Endothelial cell (in vitro differentiated cells): Measurements from ENCODE around the gene NAV3. TPM values are rescaled to one million over a fixed set of nuclear protein-coding genes. Genes with fewer than 3 reads are reported as not detected.

Source experiments
- DNase-seq: peaks from one replicate; pipeline ENCODE4 v3.0.0; 2021; ENCODE audit warnings: low spot score
- H3K27ac Mint-ChIP-seq: one replicate; pipeline ENCODE4 v1.8.0; 2021; ENCODE audit warnings: mixed read lengths, inconsistent platforms; ENCODE audit not compliant: unreplicated experiment
- H3K27me3 Mint-ChIP-seq: one replicate; pipeline ENCODE4 v1.8.0; 2021; ENCODE audit warnings: mild to moderate bottlenecking, moderate library complexity, mixed read lengths, inconsistent platforms; ENCODE audit not compliant: unreplicated experiment
- H3K36me3 Mint-ChIP-seq: one replicate; pipeline ENCODE4 v1.8.0; 2021; ENCODE audit warnings: mild to moderate bottlenecking, low read depth, mixed read lengths, inconsistent platforms; ENCODE audit not compliant: unreplicated experiment
- H3K4me1 Mint-ChIP-seq: one replicate; pipeline ENCODE4 v1.8.0; 2021; ENCODE audit warnings: mild to moderate bottlenecking, mixed read lengths, inconsistent platforms; ENCODE audit not compliant: unreplicated experiment
- H3K4me3 Mint-ChIP-seq: one replicate; pipeline ENCODE4 v1.8.0; 2021; ENCODE audit warnings: mild to moderate bottlenecking, mixed read lengths, inconsistent platforms; ENCODE audit not compliant: unreplicated experiment
- H3K9me3 Mint-ChIP-seq: one replicate; pipeline ENCODE4 v1.8.0; 2021; ENCODE audit warnings: mixed read lengths, inconsistent platforms; ENCODE audit not compliant: unreplicated experiment
- total RNA-seq: library from RNA; stranded (reverse); fragmentation: NEBNext Ultra II Directional; extraction: Animal tissue kit (Norgen Biotek cat#: 25700); gene quantifications from one replicate; pipeline ENCODE4 v1.2.1, GENCODE V29; 2021; ENCODE audit not compliant: unreplicated experiment
- TF ChIP-seq, protein P1 (sequence below): fragments of 200-600 bp; sonication (generic); IDR thresholded peaks from one replicate; pipeline ENCODE4 v1.5.0; 2021; ENCODE audit warnings: antibody characterized with exemption; ENCODE audit not compliant: unreplicated experiment

Gene NAV3
- total RNA-seq, 1 donor from 2014 or later, result 20.3 TPM

DNA sequence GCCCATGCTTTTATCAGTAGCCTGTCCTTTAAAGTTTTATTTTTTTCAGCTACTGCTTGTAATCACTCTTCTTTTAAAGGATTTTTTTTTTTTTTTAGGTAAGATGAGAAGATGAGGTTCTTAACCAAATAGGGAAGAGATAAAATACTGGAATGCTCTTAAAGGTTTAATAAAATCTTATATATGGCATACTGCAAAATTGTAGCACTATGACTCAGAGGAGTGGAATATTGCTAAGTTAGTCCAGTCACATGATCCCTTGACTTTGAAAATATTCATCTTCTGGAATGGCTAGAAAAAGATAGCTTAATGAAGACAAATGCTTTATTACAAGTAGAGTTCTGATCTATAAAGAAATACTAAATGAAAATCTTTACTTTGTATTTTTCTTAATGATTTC, 116.6 kb downstream of the NAV3 start:
- Mint-ChIP-seq H3K4me1 (no peaks in the 10 kb centered on the region), H3K27ac (no peak overlapping the region), H3K9me3 (no peaks in the 10 kb centered on the region), H3K36me3 (no peaks in the 10 kb centered on the region), H3K27me3 (no peaks in the 10 kb centered on the region), H3K4me3 (no peak overlapping the region)
- TF ChIP-seq, protein P1, sequence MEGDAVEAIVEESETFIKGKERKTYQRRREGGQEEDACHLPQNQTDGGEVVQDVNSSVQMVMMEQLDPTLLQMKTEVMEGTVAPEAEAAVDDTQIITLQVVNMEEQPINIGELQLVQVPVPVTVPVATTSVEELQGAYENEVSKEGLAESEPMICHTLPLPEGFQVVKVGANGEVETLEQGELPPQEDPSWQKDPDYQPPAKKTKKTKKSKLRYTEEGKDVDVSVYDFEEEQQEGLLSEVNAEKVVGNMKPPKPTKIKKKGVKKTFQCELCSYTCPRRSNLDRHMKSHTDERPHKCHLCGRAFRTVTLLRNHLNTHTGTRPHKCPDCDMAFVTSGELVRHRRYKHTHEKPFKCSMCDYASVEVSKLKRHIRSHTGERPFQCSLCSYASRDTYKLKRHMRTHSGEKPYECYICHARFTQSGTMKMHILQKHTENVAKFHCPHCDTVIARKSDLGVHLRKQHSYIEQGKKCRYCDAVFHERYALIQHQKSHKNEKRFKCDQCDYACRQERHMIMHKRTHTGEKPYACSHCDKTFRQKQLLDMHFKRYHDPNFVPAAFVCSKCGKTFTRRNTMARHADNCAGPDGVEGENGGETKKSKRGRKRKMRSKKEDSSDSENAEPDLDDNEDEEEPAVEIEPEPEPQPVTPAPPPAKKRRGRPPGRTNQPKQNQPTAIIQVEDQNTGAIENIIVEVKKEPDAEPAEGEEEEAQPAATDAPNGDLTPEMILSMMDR, result no peak
- DNase-seq, result no peak

DNA sequence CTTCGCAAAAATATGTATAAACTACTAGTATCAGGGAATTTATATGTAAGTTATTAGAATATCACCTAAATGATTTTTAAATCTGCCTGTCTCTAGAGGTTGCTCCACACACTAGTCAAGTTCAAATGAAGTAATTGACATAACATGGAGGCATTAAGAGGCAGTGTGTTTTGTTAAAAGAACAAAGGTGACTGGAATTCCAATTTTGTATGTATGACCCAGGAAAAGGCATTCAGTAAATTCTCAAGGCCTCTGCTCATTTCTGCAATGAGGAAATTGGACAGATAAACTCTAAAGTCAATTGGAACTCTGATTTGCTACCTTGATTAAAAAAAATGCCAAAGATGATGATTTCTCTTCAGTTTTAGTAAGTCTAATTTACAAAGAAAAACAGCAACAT, 117.1 kb downstream of the NAV3 start:
- no peaks in the 10 kb centered on the region for H3K4me1 Mint-ChIP-seq

DNA sequence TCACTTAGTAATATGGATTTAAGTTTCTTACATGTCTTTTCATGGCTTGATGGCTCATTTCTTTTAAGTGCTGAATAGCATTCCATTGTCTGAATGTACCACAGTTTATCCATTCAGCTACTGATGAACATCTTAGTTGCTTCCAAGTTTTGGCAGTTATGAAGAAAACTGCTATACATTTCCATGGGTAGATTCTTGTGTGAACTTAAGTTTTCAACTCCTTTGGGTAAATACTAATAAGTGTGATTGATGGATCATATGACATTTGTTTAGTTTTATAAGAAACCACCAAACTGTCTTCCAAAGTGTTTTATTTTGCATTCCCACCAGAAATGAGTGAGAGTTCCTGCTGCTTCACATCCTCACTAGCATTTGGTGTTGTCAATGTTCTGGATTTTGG, 119.2 kb downstream of the NAV3 start:
- no peak overlapping the region for H3K4me3 Mint-ChIP-seq
- TF ChIP-seq, protein P1, result no peak
- H3K36me3 Mint-ChIP-seq, result no peaks in the 10 kb centered on the region
- no peaks in the 10 kb centered on the region for H3K9me3 Mint-ChIP-seq
- H3K27ac Mint-ChIP-seq, result no peak overlapping the region
- no peaks in the 10 kb centered on the region for H3K4me1 Mint-ChIP-seq
- DNase-seq, result no peak
- no peaks in the 10 kb centered on the region for H3K27me3 Mint-ChIP-seq

More for the DNA sequence above, 117.1 kb downstream of the NAV3 start:
- DNase-seq, result no peak
- Mint-ChIP-seq H3K36me3 (no peaks in the 10 kb centered on the region), H3K27me3 (no peaks in the 10 kb centered on the region), H3K4me3 (no peak overlapping the region), H3K27ac (no peak overlapping the region), H3K9me3 (no peaks in the 10 kb centered on the region)
- TF ChIP-seq, protein P1, result no peak

DNA sequence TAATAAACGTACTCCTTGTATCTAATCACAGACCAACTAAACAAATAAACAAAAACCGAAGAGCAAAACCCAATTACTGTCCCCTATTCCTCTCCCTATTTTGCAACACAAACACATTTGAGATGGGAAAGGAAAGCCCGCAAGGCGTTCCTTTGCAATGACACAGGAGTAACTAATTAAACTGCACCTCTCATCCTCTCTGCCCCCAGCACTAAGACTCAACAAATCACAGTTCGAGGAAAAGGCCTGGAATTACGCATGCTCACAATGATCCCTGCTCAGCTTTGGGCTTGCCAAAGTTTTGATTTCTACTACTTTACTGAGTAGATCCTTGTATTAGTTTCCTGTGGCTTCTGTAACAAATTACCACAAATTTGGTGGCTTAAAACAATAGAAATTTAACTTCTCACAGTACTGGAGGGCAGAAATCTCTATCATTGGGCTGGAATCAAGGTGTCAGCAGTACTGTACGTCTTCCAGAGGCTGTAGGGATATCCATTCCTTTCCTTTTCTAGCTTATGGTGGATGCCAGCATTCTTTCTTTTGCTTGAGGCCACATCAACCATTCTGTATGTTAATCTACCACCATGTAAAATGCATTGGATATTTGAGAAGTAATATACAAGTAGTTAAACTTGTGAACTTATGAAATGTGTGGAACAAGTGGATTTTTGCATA, 123.0 kb downstream of the NAV3 start:
- Mint-ChIP-seq H3K4me3 (no peak overlapping the region), H3K4me1 (no peaks in the 10 kb centered on the region), H3K27me3 (no peaks in the 10 kb centered on the region), H3K27ac (no peak overlapping the region), H3K36me3 (no peaks in the 10 kb centered on the region), H3K9me3 (no peaks in the 10 kb centered on the region)
- DNase-seq, result no peak
- TF ChIP-seq, protein P1, result no peak

DNA sequence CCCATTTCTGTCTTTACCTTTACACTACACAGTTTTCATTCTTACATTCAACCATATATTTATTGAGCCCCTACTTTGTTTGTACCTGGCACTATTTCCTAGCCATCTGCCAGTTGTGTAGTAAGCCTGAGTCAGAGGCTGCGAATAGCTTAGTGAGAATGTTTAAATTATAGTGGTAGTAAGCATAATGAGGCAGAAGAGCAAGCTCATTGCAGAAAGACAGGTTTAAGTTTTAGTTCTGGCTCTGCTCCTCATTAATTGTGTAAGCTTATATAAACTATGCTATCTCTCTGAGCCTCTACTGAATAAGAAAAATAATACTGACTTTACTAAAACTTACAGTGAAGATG, 123.5 kb downstream of the NAV3 start:
- H3K27me3 Mint-ChIP-seq, result no peaks in the 10 kb centered on the region
- no peak overlapping the region for H3K4me3 Mint-ChIP-seq
- DNase-seq, result no peak
- H3K27ac Mint-ChIP-seq, result no peak overlapping the region
- TF ChIP-seq, protein P1, result no peak
- H3K9me3 Mint-ChIP-seq, result no peaks in the 10 kb centered on the region
- no peaks in the 10 kb centered on the region for H3K36me3 Mint-ChIP-seq
- no peaks in the 10 kb centered on the region for H3K4me1 Mint-ChIP-seq
